Motor neuron (in vitro differentiated cells): ENCODE results near the gene IGSF3. TPM values are rescaled to one million over a fixed set of nuclear protein-coding genes. Genes with fewer than 3 reads are reported as not detected.
"Not testable (repeated sequence)": the region's sequence is repeated elsewhere in the genome, so short reads cannot be mapped to it uniquely, and the experiment has no call there.

Experiments used
- ATAC-seq, 8 experiments: fragments of 200-7000 bp; cut with Tn5 transposase; replicated peaks in 6 of 8; 2 replicates each; pipeline ENCODE4 v1.8.0; 2021; ENCODE audit warnings: mild to moderate bottlenecking in 8 of 8, moderate library complexity in 8 of 8
- H3K27ac ChIP-seq, 2 donors: fragments of 250-450 bp; sonication (Bioruptor Pico); 2 replicates each; pipeline ENCODE4 v1.9.0; 2021; ENCODE audit warnings: antibody characterized with exemption in 2 of 2, mild to moderate bottlenecking in 2 of 2, moderate library complexity in 1 of 2
- H3K4me1 ChIP-seq, 2 donors: fragments of 250-450 bp; sonication (Bioruptor Pico); replicated peaks in 1 of 2; 2 replicates each; pipeline ENCODE4 v1.6.1; 2021; ENCODE audit warnings: antibody characterized with exemption in 2 of 2, mild to moderate bottlenecking in 2 of 2, moderate library complexity in 1 of 2
- H3K4me3 ChIP-seq, 5 donors: fragments of 250-450 bp; sonication (Bioruptor Pico); 2 replicates each; pipeline ENCODE4 v1.9.0; 2021; ENCODE audit warnings: antibody characterized with exemption in 5 of 5, mild to moderate bottlenecking in 5 of 5, moderate library complexity in 4 of 5
- WGBS, 10 experiments: fragments of 450-650 bp; shearing (Covaris generic); methylation state at CpG; one replicate each; pipeline ENCODE4 v1.0.0; 2022; 5-methylcytosine and 5-hydroxymethylcytosine counted together
- in situ Hi-C, 9 experiments: fragments of 400-800 bp; cut with MboI; loops; one replicate each; pipeline ENCODE4 v1.15.0; 2021; ENCODE audit warnings: low sequenced_read_pairs in 9 of 9, low pct_unique_long_range_greater_than_20kb in 2 of 9; ENCODE audit not compliant: unreplicated experiment in 9 of 9
- total RNA-seq, 8 experiments: library from RNA; unstranded; fragments of 300-600 nt; gene quantifications; 2 replicates each; pipeline versions ENCODE4 v1.2.3 to v1.2.4, GENCODE V29; 2022

IGSF3 gene
- total RNA-seq, 8 experiments from 2014 or later = 4.3 to 57.7 (median 32.6) TPM

DNA sequence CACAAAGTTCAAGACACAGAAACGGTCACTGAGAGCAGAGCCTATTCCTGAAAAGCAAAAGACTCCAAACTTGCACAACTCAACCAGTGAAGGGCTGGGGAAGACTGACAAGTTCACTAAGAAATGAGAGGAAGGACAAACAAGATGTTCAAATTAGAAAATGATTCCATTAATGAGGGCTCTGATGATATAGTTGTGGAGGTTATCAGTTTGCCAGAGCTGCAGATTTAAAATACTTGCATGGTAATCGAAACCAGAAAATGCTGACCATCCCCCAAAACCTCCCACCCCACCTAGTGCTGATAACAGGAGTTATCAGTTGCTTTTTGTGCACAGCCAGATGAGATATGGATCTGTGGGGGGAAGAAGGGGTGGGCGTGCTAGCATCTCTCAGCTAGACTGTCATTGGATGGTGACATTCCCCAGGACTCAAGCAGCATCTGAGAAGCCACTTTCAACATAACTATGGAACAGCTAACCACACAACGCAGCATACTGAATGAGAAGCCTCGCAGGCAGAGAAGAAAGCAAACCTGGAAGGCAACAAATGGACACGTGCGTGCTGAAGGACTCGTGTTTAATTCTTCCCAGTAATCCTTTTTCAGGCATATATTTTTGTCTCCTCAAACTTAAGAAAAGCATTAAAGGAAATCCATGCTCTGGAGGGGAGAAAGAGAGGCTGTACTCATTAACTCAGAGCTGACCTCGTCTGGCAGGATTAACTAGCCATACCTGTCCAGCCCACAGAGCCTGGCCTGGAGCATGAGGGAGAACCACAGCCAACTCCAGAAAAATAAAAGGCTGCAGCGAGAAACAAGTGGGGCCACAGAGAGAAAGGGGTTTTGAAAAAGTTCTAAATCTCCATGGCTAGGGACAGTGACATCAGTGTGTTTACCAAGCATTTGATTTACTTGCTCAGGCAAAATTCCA lies 35.3 kb downstream of the IGSF3 start:
- H3K27ac ChIP-seq, H3K4me3 ChIP-seq, ATAC-seq, in situ Hi-C loops: not testable (repeated sequence)
- 29 to 100% (median 50%) methylated on average over 1 to 10 of the region's 10 CpGs; no CpG with 5 or more reads in 3 of the 10 experiments for WGBS, 10 experiments
- H3K4me1 ChIP-seq = peaks cover 11 to 22% of the 10 kb centered on the region in 2 donors

- H3K27ac ChIP-seq, H3K4me3 ChIP-seq, in situ Hi-C loops, ATAC-seq: not testable (repeated sequence)
- 0 to 100% (median 72%) methylated on average over 1 to 2 of the region's 2 CpGs; no CpG with 5 or more reads in 3 of the 10 experiments for WGBS, 10 experiments
- H3K4me1 ChIP-seq = peaks cover 11 to 22% of the 10 kb centered on the region in 2 donors
These were observed 36.0 kb downstream of the IGSF3 start for GRCh38 chr1:116631554-116631953.

DNA sequence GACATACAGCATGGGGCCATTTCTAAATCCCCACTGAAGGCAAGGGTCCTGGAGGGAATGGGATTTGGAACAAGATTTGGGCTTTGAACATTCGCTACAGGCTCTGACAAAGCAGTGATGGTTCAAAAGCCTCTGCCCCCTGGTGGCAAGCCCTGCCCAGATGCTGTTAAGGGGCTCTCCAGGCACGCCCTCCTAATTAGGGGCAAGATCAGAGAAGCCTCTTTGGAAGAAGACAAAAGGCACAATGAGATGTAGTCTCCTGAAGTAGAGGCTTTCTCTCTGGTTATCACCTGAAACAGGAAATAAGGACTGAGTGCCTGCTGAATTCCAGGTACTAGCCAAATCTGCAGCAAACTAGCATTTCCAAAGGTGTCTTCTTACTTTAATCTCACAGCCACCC lies 37.5 kb downstream of the IGSF3 start:
- H3K27ac ChIP-seq, in situ Hi-C loops, H3K4me3 ChIP-seq, ATAC-seq: not testable (repeated sequence)
- WGBS, 10 experiments = no CpG with 5 or more reads among the region's 2 CpGs
- peaks cover 14 to 22% of the 10 kb centered on the region in 2 donors for H3K4me1 ChIP-seq

- in situ Hi-C loops, ATAC-seq, H3K4me3 ChIP-seq, H3K27ac ChIP-seq: not testable (repeated sequence)
- peaks cover 19 to 22% of the 10 kb centered on the region in 2 donors for H3K4me1 ChIP-seq
- 71 to 100% (median 100%) methylated on average over 1 to 2 of the region's 2 CpGs; no CpG with 5 or more reads in 7 of the 10 experiments for WGBS, 10 experiments
These were observed 38.1 kb downstream of the IGSF3 start for GRCh38 chr1:116629441-116629840.

DNA sequence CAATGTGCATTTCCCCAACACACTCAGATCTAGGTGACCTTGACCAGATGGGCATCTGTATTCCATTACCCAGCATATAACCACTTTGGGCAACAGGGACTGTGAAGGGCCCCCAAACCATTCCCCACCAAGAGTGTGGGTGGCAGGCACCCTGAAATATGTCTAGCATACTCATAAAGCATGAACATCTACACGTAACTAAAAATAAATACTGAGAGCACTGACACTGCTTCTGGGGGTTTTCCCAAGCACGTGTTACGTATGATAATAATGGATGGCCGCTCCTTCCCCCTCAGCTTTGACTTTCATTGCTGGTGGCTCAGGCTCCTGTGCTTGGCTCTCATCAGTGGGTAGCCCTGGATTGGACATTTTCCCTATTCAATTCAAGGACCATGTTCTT lies 39.1 kb downstream of the IGSF3 start:
- WGBS, 10 experiments = 69 to 83% (median 80%) methylated on average over 1 to 4 of the region's 4 CpGs; no CpG with 5 or more reads in 3 of the 10 experiments
- no peak for ATAC-seq

GRCh38 chr1:116627357-116627756 lies 40.2 kb downstream of the IGSF3 start:
- H3K4me1 ChIP-seq = peaks cover 16 to 17% of the 10 kb centered on the region in 2 donors
- H3K27ac ChIP-seq, in situ Hi-C loops, ATAC-seq, H3K4me3 ChIP-seq: not testable (repeated sequence)
- 50 to 87% (median 69%) methylated on average over 1 to 6 of the region's 7 CpGs; no CpG with 5 or more reads in 5 of the 10 experiments for WGBS, 10 experiments

More for the DNA sequence above, 39.1 kb downstream of the IGSF3 start:
- Histone ChIP-seq H3K4me3 (no peak overlapping the region), H3K27ac (no peak overlapping the region), H3K4me1 (peaks cover 19 to 22% of the 10 kb centered on the region in 2 donors)
- in situ Hi-C loops = no loop called here

DNA sequence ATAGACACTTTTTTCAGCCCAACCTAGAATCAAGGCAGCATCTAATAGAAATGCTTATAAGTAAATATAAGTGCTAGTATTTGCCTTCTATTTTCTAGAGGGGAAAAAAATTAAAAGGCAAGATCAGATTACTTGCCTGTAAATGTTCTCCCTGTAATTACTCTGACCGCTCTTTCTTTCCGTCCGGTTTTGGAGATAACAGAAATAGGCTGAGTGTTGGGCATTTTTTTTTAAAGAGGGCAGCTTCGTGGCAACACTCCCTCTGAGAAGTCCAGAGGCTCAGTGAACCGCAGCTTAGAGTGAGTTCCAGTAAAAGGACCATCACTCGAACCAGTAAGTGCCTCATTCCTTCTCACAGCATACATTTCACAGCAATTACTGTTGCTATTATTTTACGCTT lies 40.6 kb downstream of the IGSF3 start:
- ATAC-seq, in situ Hi-C loops: not testable (repeated sequence)
- WGBS, 10 experiments = 67 to 100% (median 89%) methylated on average over 1 to 5 of the region's 7 CpGs; no CpG with 5 or more reads in 4 of the 10 experiments

DNA sequence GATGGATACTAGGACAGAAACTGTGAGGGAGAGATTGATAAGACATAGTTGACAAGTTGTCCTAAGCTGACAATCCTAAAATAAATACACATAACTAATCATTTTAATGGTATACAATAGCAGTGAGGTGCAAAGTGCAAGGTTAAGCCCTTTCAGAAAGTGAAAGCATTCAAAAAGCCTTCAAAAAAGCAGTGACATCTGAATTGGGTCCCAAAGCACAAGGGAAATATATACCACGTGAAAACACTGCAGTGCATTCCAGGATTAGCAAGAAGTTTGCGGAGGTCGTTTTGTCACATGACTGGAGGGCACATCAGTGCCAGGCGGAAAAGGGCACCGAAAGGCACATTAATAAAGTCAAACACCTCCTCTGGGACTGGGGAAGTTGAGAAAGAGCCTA lies 42.4 kb downstream of the IGSF3 start:
- H3K4me3 ChIP-seq, in situ Hi-C loops, H3K27ac ChIP-seq, ATAC-seq: not testable (repeated sequence)
- 44 to 86% (median 54%) methylated on average over 1 to 3 of the region's 5 CpGs; no CpG with 5 or more reads in 4 of the 10 experiments for WGBS, 10 experiments
- H3K4me1 ChIP-seq = peaks cover 6 to 13% of the 10 kb centered on the region in 2 donors

More for the DNA sequence above, 40.6 kb downstream of the IGSF3 start:
- not testable (repeated sequence) for H3K4me3 ChIP-seq, H3K27ac ChIP-seq
- H3K4me1 ChIP-seq = peaks cover 13 to 17% of the 10 kb centered on the region in 2 donors

DNA sequence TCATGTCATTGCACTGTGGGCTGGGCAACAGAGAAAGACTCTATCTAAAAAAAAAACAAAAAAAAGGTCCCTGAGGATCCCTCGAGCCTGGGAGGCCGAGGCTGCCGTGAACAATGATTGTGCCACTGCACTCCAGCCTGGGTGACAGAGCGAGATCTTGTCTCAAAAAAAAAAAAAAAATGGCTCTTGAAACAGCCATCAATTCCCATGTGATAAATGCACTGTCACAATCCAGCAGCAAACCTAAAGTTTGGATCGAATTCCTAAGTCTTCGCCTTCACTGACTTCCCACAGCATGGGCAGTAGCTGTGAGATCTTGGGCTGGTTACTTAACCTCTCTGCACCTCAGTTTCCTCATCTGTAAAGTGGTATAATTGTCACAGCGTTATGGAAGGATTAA lies 43.5 kb downstream of the IGSF3 start:
- 33 to 100% (median 78%) methylated on average over 2 to 7 of the region's 7 CpGs; no CpG with 5 or more reads in 3 of the 10 experiments for WGBS, 10 experiments
- Histone ChIP-seq H3K4me3 (no peak overlapping the region), H3K4me1 (peaks cover 9 to 13% of the 10 kb centered on the region in 2 donors), H3K27ac (no peak overlapping the region)
- ATAC-seq = no peak
- in situ Hi-C loops = no loop called here

GRCh38 chr1:116622496-116622895 lies 45.0 kb downstream of the IGSF3 start:
- ATAC-seq, in situ Hi-C loops, H3K27ac ChIP-seq, H3K4me3 ChIP-seq: not testable (repeated sequence)
- peaks cover 10% of the 10 kb centered on the region in 2 donors for H3K4me1 ChIP-seq
- WGBS, 10 experiments = 50 to 100% (median 89%) methylated on average over 1 to 2 of the region's 2 CpGs

DNA sequence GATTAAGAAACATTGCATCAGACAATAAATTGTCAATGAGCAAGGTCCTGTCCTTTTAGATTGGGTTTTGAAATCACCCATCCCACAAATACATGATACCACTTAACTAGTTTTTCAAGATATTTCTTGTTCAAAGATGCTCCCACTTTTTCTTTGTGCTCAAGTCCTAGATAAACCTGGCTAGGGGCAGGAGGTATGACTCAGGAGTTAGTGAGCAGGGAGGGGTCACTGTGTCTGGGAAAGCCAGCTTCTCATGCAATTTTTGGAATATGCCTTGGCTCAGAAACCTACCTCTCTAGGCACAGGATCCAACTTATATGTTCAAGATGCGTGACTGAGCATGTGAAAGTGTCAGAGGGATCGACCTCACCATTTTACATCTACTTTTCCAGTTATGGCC lies 45.8 kb downstream of the IGSF3 start:
- H3K27ac ChIP-seq, ATAC-seq, in situ Hi-C loops, H3K4me3 ChIP-seq: not testable (repeated sequence)
- WGBS, 10 experiments = 0 to 100% (median 100%) methylated on average over 1 of the region's 2 CpGs; no CpG with 5 or more reads in 6 of the 10 experiments
- peaks cover 7 to 10% of the 10 kb centered on the region in 2 donors for H3K4me1 ChIP-seq

DNA sequence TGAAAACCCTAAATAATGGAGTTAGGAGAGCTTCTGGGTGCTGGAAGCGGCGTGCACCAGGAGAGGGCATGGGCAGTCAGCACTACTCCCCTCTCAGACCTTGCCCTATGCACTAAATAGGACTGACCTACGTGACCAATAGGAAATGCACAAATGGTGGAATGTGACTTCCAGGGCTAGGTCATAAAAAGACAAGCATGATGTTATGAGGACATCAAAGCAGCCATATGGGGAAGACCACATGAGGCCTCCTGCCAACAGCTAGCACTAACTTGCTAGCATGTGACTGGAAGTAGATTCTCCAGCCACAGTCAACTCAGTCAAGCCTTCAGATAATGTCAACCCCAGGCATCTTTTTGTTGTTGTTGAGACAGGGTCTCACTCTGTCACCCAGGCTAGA lies 47.1 kb downstream of the IGSF3 start:
- in situ Hi-C loops, ATAC-seq: not testable (repeated sequence)
- WGBS, 10 experiments = no CpG with 5 or more reads among the region's 3 CpGs

GRCh38 chr1:116619106-116619505 lies 48.4 kb downstream of the IGSF3 start:
- in situ Hi-C loops, H3K4me1 ChIP-seq, H3K27ac ChIP-seq, H3K4me3 ChIP-seq, ATAC-seq: not testable (repeated sequence)
- WGBS, 10 experiments = 0 to 52% (median 40%) methylated on average over 1 to 4 of the region's 4 CpGs; no CpG with 5 or more reads in 5 of the 10 experiments

More for the DNA sequence above, 47.1 kb downstream of the IGSF3 start:
- peaks cover 7 to 10% of the 10 kb centered on the region in 2 donors for H3K4me1 ChIP-seq
- H3K27ac ChIP-seq, H3K4me3 ChIP-seq: not testable (repeated sequence)
